Measurements from ENCODE around the gene GP5.

The GP5 gene

GRCh38 chr3:194373028-194373427 lies 26.0 kb downstream of the GP5 start:
- TF ChIP-seq, protein P1, sequence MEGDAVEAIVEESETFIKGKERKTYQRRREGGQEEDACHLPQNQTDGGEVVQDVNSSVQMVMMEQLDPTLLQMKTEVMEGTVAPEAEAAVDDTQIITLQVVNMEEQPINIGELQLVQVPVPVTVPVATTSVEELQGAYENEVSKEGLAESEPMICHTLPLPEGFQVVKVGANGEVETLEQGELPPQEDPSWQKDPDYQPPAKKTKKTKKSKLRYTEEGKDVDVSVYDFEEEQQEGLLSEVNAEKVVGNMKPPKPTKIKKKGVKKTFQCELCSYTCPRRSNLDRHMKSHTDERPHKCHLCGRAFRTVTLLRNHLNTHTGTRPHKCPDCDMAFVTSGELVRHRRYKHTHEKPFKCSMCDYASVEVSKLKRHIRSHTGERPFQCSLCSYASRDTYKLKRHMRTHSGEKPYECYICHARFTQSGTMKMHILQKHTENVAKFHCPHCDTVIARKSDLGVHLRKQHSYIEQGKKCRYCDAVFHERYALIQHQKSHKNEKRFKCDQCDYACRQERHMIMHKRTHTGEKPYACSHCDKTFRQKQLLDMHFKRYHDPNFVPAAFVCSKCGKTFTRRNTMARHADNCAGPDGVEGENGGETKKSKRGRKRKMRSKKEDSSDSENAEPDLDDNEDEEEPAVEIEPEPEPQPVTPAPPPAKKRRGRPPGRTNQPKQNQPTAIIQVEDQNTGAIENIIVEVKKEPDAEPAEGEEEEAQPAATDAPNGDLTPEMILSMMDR (IDR thresholded peaks at IDR 0.05; ENCODE audit: low read depth, low read length, missing control alignments) = no peak
- no peak overlapping the region for H3K4me3 ChIP-seq (ENCODE audit: low read depth, low read length)
- no peak for DNase-seq (ENCODE audit: low read depth)
- in situ Hi-C loops (cut with HindIII; ENCODE audit: low sequenced_read_pairs) = no loop called here

- no peak for DNase-seq (ENCODE audit: low read depth)
- TF ChIP-seq, protein P1 (IDR thresholded peaks at IDR 0.05; ENCODE audit: low read depth, low read length, missing control alignments) = no peak
- H3K4me3 ChIP-seq (ENCODE audit: low read depth, low read length) = no peak overlapping the region
- in situ Hi-C loops (cut with HindIII; ENCODE audit: low sequenced_read_pairs) = no loop called here
Measured at GRCh38 chr3:194370753-194371152, 28.3 kb downstream of the GP5 start.

GRCh38 chr3:194369522-194370279 lies 29.4 kb downstream of the GP5 start, which contains the start of gene LRRC15:
Gene LRRC15, minus strand, starts transcription at chr3:194369743. Its CDS starts 8,700 bp downstream, at chr3:194361043.
- no peak within 1 kb of the TSS for H3K4me3 ChIP-seq (ENCODE audit: low read depth, low read length)
- TF ChIP-seq, protein P1 (IDR thresholded peaks at IDR 0.05; ENCODE audit: low read depth, low read length, missing control alignments) = no peak
- in situ Hi-C loops (cut with HindIII; ENCODE audit: low sequenced_read_pairs) = no loop called here
- DNase-seq (ENCODE audit: low read depth) = no peak

DNA sequence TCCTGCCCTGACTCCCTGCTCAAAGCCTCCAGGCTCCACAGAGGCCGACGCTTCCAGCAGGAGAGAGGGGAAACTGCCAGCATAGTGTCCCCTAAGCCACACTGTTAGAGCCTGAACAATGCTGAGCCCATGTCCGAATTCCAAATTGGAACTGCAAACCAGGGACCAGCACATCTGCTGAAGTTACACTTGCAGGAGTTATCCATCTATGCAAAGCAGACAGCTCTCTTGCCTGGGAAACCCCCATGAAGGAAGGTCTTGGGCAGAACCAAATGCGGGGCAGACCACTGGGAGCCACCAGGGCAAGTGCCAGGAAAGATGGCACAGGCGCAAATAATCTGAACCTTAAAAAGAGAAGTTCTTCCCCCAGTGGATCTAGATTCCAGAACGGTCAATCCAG lies 30.1 kb downstream of the GP5 start:
- H3K4me3 ChIP-seq (ENCODE audit: low read depth, low read length) = no peak overlapping the region
- DNase-seq (ENCODE audit: low read depth) = no peak
- TF ChIP-seq, protein P1 (IDR thresholded peaks at IDR 0.05; ENCODE audit: low read depth, low read length, missing control alignments) = no peak
- in situ Hi-C loops (cut with HindIII; ENCODE audit: low sequenced_read_pairs) = no loop called here

DNA sequence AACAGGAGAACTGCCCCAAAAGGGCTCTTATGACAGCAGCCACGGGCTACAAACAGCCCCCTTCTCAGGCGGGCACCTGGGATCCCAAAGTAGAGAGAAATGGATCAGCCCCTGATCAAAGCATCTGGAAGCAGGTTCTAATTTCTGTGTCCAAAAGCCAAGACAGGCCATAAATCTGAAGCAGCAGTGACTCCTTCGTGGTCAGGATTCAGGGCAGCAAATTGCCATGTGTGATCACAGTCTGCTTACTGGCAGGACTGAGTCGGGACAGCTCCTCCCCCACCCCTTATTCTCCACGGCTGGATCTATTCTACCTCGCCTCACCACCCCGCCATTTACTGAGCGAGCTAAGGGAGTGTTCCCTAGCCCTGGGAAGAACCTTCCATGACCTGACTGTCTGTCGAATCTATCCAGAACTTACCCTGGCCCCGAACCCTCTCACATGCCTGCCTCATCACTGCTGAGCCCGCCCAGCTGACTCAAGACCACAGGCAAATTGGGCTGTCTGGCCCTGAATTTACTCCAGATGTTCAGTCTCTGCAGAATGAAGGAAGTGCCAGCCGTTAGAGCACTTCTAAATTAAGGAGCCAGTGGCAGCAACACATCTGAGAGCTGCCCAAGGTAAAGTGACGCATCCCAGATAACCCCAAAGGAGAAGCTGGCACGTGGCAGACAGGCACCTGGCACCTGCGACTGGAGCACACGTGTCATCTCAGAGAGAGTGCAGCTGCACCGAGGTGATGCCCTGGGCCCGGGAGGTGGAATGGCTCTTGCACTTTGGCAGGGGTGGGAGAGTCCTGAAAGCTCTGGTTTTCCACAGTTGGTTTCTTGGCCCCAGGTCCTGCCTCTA lies 30.8 kb downstream of the GP5 start:
- TF ChIP-seq, protein P1 (IDR thresholded peaks at IDR 0.05; ENCODE audit: low read depth, low read length, missing control alignments) = no peak
- in situ Hi-C loops (cut with HindIII; ENCODE audit: low sequenced_read_pairs) = no loop called here
- no peak for DNase-seq (ENCODE audit: low read depth)

DNA sequence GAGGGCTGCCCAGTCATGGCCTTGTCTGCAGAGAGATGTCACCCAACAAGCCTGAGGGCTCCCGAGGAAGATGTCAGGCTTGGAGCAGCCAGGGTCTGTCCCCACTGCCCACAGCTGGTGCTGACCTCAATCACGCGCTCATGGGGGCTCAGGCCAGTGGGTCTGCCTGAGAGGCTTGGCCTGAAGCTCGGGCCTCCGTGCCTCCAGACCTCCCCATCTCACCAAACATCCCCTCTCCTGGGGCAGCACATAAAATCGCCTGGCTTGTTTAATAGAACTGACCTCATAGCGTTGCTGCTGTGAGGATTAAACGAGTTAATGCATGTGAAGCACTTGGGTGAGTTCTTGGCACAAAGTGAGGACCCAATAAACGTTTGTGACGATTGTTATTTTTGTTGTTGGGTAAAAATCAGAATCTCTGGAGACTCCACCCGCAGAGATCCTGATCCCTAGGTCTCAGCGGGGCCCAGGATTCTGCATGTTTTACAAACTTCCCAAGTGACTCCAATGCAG lies 33.0 kb downstream of the GP5 start:
- TF ChIP-seq, protein P1 (IDR thresholded peaks at IDR 0.05; ENCODE audit: low read depth, low read length, missing control alignments) = no peak
- no peak for DNase-seq (ENCODE audit: low read depth)
- in situ Hi-C loops (cut with HindIII; ENCODE audit: low sequenced_read_pairs) = no loop called here
- H3K4me3 ChIP-seq (ENCODE audit: low read depth, low read length) = no peak overlapping the region

More for the DNA sequence above, 30.8 kb downstream of the GP5 start:
- H3K4me3 ChIP-seq (ENCODE audit: low read depth, low read length) = no peak overlapping the region

Measured in astrocyte of the cerebellum (primary cell).